ENCODE results near the gene AGPS.
"Not testable (repeated sequence)": the region's sequence is repeated elsewhere in the genome, so short reads cannot be mapped to it uniquely, and the experiment has no call there.

AGPS gene

GRCh38 chr2:177406182-177406581 lies 13.6 kb downstream of the AGPS start:
- no peak for TF ChIP-seq ZBTB48 (tag by site-specific recombination; IDR thresholded peaks at IDR 0.05)
- no peak for TF ChIP-seq ELK4 (IDR thresholded peaks at IDR 0.05; ENCODE audit: borderline replicate concordance, low read depth, low read length)
- TF ChIP-seq ZNF549 (tag by site-specific recombination; IDR thresholded peaks at IDR 0.05) = no peak
- TF ChIP-seq, protein P1, sequence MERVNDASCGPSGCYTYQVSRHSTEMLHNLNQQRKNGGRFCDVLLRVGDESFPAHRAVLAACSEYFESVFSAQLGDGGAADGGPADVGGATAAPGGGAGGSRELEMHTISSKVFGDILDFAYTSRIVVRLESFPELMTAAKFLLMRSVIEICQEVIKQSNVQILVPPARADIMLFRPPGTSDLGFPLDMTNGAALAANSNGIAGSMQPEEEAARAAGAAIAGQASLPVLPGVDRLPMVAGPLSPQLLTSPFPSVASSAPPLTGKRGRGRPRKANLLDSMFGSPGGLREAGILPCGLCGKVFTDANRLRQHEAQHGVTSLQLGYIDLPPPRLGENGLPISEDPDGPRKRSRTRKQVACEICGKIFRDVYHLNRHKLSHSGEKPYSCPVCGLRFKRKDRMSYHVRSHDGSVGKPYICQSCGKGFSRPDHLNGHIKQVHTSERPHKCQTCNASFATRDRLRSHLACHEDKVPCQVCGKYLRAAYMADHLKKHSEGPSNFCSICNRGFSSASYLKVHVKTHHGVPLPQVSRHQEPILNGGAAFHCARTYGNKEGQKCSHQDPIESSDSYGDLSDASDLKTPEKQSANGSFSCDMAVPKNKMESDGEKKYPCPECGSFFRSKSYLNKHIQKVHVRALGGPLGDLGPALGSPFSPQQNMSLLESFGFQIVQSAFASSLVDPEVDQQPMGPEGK (tag by site-specific recombination; IDR thresholded peaks at IDR 0.05) = no peak
- TF ChIP-seq ZNF513 (tag by site-specific recombination; IDR thresholded peaks at IDR 0.05) = no peak
- TF ChIP-seq ZNF239 (tag by site-specific recombination; IDR thresholded peaks at IDR 0.05) = no peak
- TF ChIP-seq YY1 (tag by site-specific recombination; IDR thresholded peaks at IDR 0.05) = no peak
- TF ChIP-seq ZNF26 (tag by site-specific recombination; IDR thresholded peaks at IDR 0.05) = no peak
- POLR2A ChIA-PET = no interaction called here
- H3K4me1 ChIP-seq (ENCODE audit: control insufficient read depth, insufficient read depth, low read length) = peaks cover 13% of the 10 kb centered on the region
- no peak overlapping the region for H3K4me3 ChIP-seq (ENCODE audit: low read depth, low read length)
- H3K9me3 ChIP-seq (ENCODE audit: control insufficient read depth, insufficient read depth, low read depth, low read length) = no peaks in the 10 kb centered on the region
- H3K27ac ChIP-seq (ENCODE audit: extremely low read depth, low read depth, low read length) = no peak overlapping the region
- CTCF ChIA-PET = interaction anchor here (0.8 to 1.2 kb wide), 4 partner anchors 10 to 71 kb away, joined by 3 to 11 read pairs (median 4); no protein-coding TSS in a partner anchor
- H3K36me3 ChIP-seq (ENCODE audit: control insufficient read depth in 2 of 2, insufficient read depth in 1 of 2, low read length in 2 of 2) = no peaks in the 10 kb centered on the region

- Histone ChIP-seq H3K4me1 (ENCODE audit: control insufficient read depth, insufficient read depth, low read length) (peaks cover 13% of the 10 kb centered on the region), H3K27ac (ENCODE audit: extremely low read depth, low read depth, low read length) (no peak overlapping the region), H3K36me3 (ENCODE audit: control insufficient read depth in 2 of 2, insufficient read depth in 1 of 2, low read length in 2 of 2) (no peaks in the 10 kb centered on the region), H3K4me3 (ENCODE audit: low read depth, low read length) (no peak overlapping the region), H3K9me3 (ENCODE audit: control insufficient read depth, insufficient read depth, low read depth, low read length) (no peaks in the 10 kb centered on the region)
- ChIA-PET CTCF (interaction anchor here (0.5 to 1.0 kb wide), 5 partner anchors 9 to 283 kb away, joined by 3 to 11 read pairs (median 4); no protein-coding TSS in a partner anchor), POLR2A (no interaction called here)
- TF ChIP-seq, protein P2, sequence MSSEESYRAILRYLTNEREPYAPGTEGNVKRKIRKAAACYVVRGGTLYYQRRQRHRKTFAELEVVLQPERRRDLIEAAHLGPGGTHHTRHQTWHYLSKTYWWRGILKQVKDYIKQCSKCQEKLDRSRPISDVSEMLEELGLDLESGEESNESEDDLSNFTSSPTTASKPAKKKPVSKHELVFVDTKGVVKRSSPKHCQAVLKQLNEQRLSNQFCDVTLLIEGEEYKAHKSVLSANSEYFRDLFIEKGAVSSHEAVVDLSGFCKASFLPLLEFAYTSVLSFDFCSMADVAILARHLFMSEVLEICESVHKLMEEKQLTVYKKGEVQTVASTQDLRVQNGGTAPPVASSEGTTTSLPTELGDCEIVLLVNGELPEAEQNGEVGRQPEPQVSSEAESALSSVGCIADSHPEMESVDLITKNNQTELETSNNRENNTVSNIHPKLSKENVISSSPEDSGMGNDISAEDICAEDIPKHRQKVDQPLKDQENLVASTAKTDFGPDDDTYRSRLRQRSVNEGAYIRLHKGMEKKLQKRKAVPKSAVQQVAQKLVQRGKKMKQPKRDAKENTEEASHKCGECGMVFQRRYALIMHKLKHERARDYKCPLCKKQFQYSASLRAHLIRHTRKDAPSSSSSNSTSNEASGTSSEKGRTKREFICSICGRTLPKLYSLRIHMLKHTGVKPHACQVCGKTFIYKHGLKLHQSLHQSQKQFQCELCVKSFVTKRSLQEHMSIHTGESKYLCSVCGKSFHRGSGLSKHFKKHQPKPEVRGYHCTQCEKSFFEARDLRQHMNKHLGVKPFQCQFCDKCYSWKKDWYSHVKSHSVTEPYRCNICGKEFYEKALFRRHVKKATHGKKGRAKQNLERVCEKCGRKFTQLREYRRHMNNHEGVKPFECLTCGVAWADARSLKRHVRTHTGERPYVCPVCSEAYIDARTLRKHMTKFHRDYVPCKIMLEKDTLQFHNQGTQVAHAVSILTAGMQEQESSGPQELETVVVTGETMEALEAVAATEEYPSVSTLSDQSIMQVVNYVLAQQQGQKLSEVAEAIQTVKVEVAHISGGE (tag by site-specific recombination; conservative IDR thresholded peaks at IDR 0.05; ENCODE audit: low read depth) = no peak
- TF ChIP-seq OVOL3 (tag by site-specific recombination; IDR thresholded peaks at IDR 0.05) = no peak
These were observed 14.5 kb downstream of the AGPS start for GRCh38 chr2:177407031-177407430.

DNA sequence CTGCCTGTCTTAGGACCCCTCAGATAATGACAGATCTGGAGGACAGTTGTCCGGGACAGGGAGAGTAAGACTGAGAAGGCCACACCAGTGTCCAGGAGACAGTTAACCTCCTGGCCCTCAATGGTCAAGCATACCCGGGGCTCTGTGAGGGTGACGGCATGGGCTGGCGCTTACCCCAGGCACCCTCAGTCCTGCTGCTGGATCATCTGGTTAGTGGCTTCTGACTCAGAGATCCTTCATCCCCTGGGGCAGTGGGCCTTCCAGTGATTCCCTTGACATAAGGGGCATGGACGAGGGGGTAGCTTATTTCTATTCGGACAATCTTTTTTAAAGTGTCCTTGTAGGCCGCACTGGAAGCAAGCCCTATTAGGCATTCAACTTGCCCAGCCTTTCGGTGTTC lies 18.1 kb downstream of the AGPS start:
- H3K4me3 ChIP-seq (ENCODE audit: low read depth, low read length); H3K27ac ChIP-seq (ENCODE audit: extremely low read depth, low read depth, low read length); H3K36me3 ChIP-seq (ENCODE audit: control insufficient read depth in 2 of 2, insufficient read depth in 1 of 2, low read length in 2 of 2); H3K4me1 ChIP-seq (ENCODE audit: control insufficient read depth, insufficient read depth, low read length); POLR2A ChIA-PET; H3K9me3 ChIP-seq (ENCODE audit: control insufficient read depth, insufficient read depth, low read depth, low read length): not testable (repeated sequence)
- CTCF ChIA-PET = interaction anchor here (0.8 kb wide), 1 partner anchor 49 kb away, joined by 3 read pairs; no protein-coding TSS in a partner anchor

Measured in HEK293 (cell line).